SHP77 (cell line): ENCODE data around the gene MAD1L1.

ENCODE experiments used
- DNase-seq, 2 experiments: peaks; one replicate each; lab custom pipeline; 2025; lab: John Stamatoyannopoulos, UW

Gene MAD1L1

GRCh38 chr7:2157473-2158279, 75.1 kb downstream of the MAD1L1 start:
- peak; percentile 80 to 82 for DNase-seq

GRCh38 chr7:2156756-2157472, 75.8 kb downstream of the MAD1L1 start:
- no peak for DNase-seq

- DNase-seq: no peak
These were observed 77.9 kb downstream of the MAD1L1 start for GRCh38 chr7:2154831-2155230.

GRCh38 chr7:2154121-2154520, 78.6 kb downstream of the MAD1L1 start:
- no peak for DNase-seq

- no peak for DNase-seq
These were observed 80.1 kb downstream of the MAD1L1 start for GRCh38 chr7:2152646-2153045.

GRCh38 chr7:2151801-2152612, 80.7 kb downstream of the MAD1L1 start:
- DNase-seq: no peak

GRCh38 chr7:2151237-2151636, 81.5 kb downstream of the MAD1L1 start:
- no peak for DNase-seq

- DNase-seq: no peak
These were observed 82.3 kb downstream of the MAD1L1 start for GRCh38 chr7:2150445-2150815.

GRCh38 chr7:2149672-2150444, 82.9 kb downstream of the MAD1L1 start:
- DNase-seq: no peak

GRCh38 chr7:2148814-2149213, 83.9 kb downstream of the MAD1L1 start:
- no peak for DNase-seq

GRCh38 chr7:2148189-2148588, 84.6 kb downstream of the MAD1L1 start:
- no peak for DNase-seq

- DNase-seq: no peak
These were observed 85.9 kb downstream of the MAD1L1 start for GRCh38 chr7:2146676-2147472.

GRCh38 chr7:2145835-2146580, 86.7 kb downstream of the MAD1L1 start:
- DNase-seq: no peak

- no peak for DNase-seq
These were observed 87.8 kb downstream of the MAD1L1 start for GRCh38 chr7:2144926-2145325.

- no peak for DNase-seq
These were observed 88.7 kb downstream of the MAD1L1 start for GRCh38 chr7:2143981-2144595.

GRCh38 chr7:2143450-2143849, 89.3 kb downstream of the MAD1L1 start:
- DNase-seq: no peak

- no peak for DNase-seq
These were observed 90.4 kb downstream of the MAD1L1 start for GRCh38 chr7:2142386-2142785.

GRCh38 chr7:2141651-2142050, 91.1 kb downstream of the MAD1L1 start:
- DNase-seq: no peak

GRCh38 chr7:2141021-2141410, 91.7 kb downstream of the MAD1L1 start:
- DNase-seq: no peak
